GM10266 (cell line): ENCODE results near the gene MITF.

Source experiments
- DNase-seq: peaks from one replicate; pipeline ENCODE4 v3.0.0; 2012; ENCODE audit errors: extremely low spot score
- CTCF ChIP-seq: IDR thresholded peaks from 2 replicates; pipeline ENCODE4 v1.5.1; 2012; ENCODE audit warnings: mild to moderate bottlenecking, low read depth; ENCODE audit not compliant: control insufficient read depth, insufficient read depth; ENCODE audit errors: missing control alignments

Gene MITF

DNA sequence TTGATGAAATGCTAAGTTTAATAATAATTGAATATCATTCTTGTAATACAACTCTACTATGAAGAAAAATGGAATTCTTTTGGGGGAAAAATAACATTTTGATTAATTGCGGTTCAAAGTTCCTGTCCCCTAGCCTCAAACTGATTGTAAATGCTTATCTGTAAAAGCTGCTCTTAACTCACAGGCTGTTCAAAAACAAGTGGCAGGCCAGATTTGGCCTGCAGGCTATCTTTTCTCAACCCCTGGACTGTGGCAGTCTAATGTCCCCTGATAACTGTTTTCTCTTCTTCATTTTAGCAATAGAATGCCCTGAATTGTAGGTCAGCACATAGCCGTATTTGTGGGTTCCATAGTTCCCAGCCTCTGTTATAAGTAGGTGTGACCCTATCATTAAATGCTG lies 236.8 kb downstream of the MITF start:
- DNase-seq = no peak

GRCh38 chr3:69983546-69984265 lies 244.4 kb downstream of the MITF start:
- no peak for TF ChIP-seq CTCF
- DNase-seq = no peak

More for the DNA sequence above, 236.8 kb downstream of the MITF start:
- TF ChIP-seq CTCF = no peak

DNA sequence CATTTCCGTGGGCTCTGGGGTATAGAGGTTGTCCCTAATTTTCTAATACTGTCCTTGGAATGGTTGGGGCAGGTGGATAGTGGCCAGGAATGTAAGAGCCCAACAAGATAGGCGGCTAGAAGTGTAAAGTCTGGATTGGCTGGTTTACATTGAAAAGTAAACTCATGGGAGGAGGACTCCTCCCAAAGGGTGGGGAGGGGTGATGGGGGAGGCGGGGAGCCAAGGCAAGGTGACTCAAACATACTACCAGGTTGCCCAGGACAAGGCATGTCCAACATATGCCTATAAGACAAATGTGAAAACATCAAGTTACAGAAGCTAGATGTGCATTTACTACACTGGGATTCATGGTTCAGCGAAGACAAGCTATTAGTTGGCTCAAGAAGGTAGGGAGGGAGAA lies 246.0 kb downstream of the MITF start:
- no peak for TF ChIP-seq CTCF
- no peak for DNase-seq

DNA sequence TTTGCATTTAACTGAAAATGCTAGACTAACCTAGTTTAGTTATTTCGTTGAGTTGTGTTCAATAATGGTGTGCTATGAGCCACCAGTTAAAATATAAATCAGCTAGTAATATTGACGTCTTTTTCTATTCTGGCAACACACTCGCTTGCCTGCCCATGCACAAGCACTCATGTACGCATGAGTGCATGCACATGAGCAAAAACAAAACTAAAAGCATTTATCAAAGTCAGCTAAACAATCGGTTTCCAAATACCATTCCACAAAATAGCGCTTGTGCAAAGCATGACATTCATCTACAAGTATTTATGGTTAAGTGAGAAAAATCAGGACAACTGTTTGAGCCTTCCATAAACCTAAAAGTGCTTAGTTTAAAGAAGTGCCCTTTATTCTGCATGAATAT lies 247.2 kb downstream of the MITF start:
- DNase-seq = no peak
- no peak for TF ChIP-seq CTCF

GRCh38 chr3:69987833-69988232 lies 248.6 kb downstream of the MITF start:
- DNase-seq = no peak
- no peak for TF ChIP-seq CTCF

DNA sequence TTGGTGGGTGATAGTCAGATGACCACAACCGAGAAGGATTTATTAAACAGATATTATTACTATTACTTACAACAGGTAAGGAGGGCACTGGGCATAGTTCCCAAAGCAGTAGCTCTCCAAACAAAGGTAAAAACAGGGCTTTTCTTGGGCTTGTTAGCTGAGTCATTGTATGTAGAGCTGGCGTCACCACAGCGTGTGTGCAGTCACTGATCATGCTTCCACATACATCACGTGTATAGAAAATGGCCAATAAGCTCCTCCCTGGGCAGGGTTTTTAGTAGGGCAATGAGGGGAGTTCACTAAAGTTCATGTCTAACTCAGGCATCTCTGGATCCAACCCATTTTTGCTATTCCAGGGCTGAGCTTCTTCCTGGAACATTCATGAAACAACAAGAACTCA lies 254.5 kb downstream of the MITF start:
- no peak for DNase-seq
- TF ChIP-seq CTCF = no peak

DNA sequence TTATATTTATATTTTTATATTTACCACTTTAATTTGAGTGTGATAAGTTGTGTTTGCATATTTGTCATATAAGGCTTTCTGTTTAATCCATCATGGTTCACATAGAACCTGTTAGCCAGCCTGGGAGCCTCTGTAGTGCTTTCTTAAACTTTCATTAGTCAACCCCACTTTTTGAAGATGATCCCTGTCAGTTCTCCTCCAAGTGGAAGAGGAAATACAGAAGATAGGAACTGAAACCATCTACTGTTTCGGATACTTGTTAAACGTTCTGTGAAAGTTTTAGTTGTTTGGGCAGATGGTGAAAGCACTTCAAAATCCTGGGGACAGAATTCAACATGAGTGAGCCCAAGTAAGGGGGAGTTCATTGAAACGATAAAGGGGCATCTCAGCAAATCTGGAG lies 255.7 kb downstream of the MITF start:
- DNase-seq = no peak
- no peak for TF ChIP-seq CTCF
